Choroid plexus epithelial cell (primary cell): ENCODE results near the gene MAST2.
A peak's percentile ranks its signal among the peaks of the same experiment; 100 is the strongest.

Experiments used
- DNase-seq: peaks from one replicate; pipeline ENCODE4 v3.0.0-alpha.2; 2010; ENCODE audit warnings: low read depth
- H3K4me3 ChIP-seq: 2 replicates; pipeline ENCODE4 v1.5.1; 2011; ENCODE audit warnings: low read depth, mild to moderate bottlenecking, control low read depth, low read length, moderate library complexity
- CTCF ChIP-seq: conservative IDR thresholded peaks from 2 replicates; pipeline ENCODE4 v1.5.1; 2011; ENCODE audit warnings: low read depth, mild to moderate bottlenecking, control low read depth, inconsistent platforms, low read length, moderate library complexity

Gene MAST2

GRCh38 chr1:45995298-45995697 is 191.9 kb downstream of the MAST2 start:
- H3K4me3 ChIP-seq, result no peak overlapping the region
- TF ChIP-seq CTCF, result no peak
- DNase-seq, result no peak

GRCh38 chr1:45998020-45998617 is 194.7 kb downstream of the MAST2 start:
- no peak for DNase-seq
- no peak for TF ChIP-seq CTCF
- no peak overlapping the region for H3K4me3 ChIP-seq

- no peak for TF ChIP-seq CTCF
- H3K4me3 ChIP-seq, result no peak overlapping the region
- peak; percentile 16 for DNase-seq
These were observed 196.1 kb downstream of the MAST2 start for GRCh38 chr1:45999507-45999906.

- no peak overlapping the region for H3K4me3 ChIP-seq
- TF ChIP-seq CTCF, result no peak
- DNase-seq, result no peak
These were observed 197.8 kb downstream of the MAST2 start for GRCh38 chr1:46001081-46001785.

GRCh38 chr1:46002551-46003150 is 199.2 kb downstream of the MAST2 start:
- no peak for DNase-seq
- no peak for TF ChIP-seq CTCF
- H3K4me3 ChIP-seq, result no peak overlapping the region

- no peak for DNase-seq
- TF ChIP-seq CTCF, result no peak
- no peak overlapping the region for H3K4me3 ChIP-seq
These were observed 199.9 kb downstream of the MAST2 start for GRCh38 chr1:46003315-46003714.

GRCh38 chr1:46004492-46004891 is 201.1 kb downstream of the MAST2 start:
- no peak for DNase-seq
- H3K4me3 ChIP-seq, result no peak overlapping the region
- TF ChIP-seq CTCF, result no peak
